GM19025 (cell line): Measurements from ENCODE around the gene PARP4.
"Not testable (repeated sequence)": the region's sequence is repeated elsewhere in the genome, so short reads cannot be mapped to it uniquely, and the experiment has no call there.

Experiments
- ATAC-seq: cut with Tn5 transposase; IDR thresholded peaks from one replicate; pipeline ENCODE4 v1.9.1; 2021; ENCODE audit warnings: mild to moderate bottlenecking, low read depth, moderate library complexity; ENCODE audit not compliant: unreplicated experiment

Gene PARP4

DNA sequence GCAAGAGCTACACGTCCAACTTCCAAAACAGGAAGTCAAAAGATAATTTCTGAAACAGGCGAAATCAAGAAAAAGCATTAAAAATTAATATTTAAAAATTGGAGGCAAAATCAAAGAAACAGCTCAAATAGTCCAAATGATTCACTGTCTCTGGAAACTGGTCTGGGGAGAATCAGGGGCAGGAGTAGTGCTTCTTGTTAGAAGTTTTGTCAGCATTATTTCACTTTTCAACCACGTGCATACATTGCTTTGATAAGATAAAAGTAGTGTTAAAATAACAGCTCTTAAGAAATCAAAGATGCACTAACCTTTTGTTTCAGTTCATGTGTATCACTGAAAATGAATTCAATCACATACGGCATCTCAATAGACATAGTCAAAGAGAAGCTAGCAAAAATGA, 53.8 kb downstream of the PARP4 start:
- ATAC-seq, result no peak

DNA sequence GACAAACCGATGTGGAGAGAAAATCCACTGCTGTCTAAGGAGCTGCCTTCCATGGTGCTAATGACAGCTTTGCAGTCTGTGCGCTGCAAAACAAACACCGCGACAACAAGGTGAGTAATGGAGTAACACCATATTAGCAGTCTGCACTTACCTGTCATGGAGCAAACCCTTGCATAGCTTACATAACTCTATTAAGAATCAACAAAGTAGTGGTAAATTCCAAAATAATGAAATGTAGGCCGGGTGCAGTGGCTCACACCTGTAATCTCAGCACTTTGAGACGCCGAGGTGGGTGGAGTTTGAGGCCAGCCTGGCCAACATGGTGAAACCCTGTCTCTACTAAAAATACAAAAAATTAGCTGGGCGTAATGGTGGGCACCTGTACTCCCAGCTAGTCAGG, 56.2 kb downstream of the PARP4 start:
- ATAC-seq, result no peak

- no peak for ATAC-seq
Observed at GRCh38 chr13:24454056-24454455, 58.5 kb downstream of the PARP4 start.

DNA sequence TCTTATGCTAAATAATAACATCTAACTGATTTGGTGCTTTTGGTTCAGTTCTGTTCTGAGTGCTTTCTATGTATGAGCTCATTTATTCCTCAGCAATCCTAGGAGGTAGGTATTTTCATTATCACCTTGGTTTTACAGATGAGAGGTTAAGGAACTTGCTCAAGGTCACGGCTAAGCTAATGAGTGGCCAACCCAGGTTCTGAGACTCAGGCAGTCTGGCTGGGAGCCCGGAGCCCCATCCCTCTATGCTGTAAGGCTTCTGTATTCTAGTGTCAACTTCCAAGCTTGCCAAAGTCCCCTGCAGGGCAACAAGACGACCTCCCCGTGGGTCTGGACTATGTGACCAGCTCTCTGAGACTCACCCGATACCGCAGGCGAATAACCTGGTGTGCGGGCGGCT, 60.5 kb downstream of the PARP4 start:
- ATAC-seq, result no peak

- ATAC-seq, result no peak
Observed at GRCh38 chr13:24450530-24450929, 62.0 kb downstream of the PARP4 start.

DNA sequence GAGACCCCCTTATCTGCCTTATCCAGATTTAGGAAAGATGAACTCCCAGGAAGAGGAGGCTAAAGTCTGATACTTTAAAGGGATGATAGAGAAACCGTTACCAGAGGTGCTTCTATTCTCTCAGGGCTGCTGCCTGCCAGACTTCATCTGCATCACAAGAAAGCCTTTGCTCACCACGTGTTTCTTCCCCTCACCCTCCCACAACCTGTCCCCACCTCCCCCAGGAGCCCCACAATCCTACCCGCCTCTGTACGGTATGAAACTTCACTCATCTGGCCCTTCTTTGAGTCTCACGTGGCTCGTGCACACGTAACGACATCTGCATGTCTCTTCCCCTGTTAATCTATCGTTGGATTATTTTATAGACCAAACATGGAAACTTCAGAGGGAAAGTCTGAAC, 67.7 kb downstream of the PARP4 start:
- not testable (repeated sequence) for ATAC-seq

DNA sequence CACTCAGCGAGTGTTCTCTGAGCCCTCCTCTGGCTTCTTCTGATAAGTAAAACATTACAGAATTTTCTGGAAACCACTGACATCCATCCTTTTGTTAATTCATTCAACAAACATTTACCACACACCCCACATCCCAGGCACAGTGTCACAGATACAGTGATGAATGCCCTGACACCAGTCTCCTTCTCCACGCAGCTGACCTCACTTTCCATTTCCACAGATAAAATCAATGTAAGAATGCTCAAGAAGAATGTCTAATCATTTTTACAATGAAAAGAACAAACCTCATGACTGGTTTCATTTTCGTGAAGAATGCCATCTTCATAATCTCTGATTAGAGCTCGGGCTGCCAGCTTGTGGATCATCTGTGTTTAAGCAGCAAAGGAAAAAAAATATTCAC, 69.2 kb downstream of the PARP4 start:
- no peak for ATAC-seq

DNA sequence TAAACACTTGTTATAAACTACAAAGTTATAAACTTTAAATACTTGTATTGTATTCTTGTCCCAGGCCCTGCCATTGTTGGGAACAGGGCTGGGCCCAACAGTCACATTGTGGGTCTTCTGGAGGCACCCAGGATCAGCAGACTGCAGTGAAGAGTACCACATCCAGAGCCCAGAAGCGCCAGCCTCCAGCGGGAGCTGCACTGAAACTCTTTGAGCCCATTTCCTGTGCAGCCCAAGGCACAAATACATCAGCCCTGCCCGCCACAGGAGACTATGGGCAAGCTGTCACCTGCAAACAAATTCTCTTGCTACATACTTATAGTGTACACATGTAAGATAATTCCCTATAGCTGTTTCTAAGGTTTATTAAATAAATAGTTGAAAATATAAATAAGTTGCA, 86.5 kb downstream of the PARP4 start:
- ATAC-seq, result not testable (repeated sequence)

DNA sequence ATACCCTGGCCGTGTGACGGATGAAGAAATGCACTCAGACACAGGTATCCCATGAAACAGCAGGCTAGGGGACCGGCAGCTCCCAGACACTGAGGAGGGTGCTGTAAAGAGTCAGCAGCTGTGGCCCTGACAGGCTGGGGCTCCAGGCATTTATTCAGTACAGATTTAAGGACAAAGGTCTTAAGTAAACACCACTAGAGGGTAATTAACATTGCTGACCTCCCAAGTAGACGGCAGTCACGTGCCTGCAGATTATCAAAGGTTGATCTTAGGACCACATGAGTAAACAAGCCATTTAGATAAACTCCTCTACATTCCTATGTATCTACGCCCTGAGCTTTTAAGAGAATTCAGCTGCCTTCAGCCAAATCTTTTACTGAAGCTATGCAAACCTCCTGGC, 92.9 kb downstream of the PARP4 start:
- not testable (repeated sequence) for ATAC-seq

GRCh38 chr13:24407844-24408243, 104.7 kb downstream of the PARP4 start:
- no peak for ATAC-seq

DNA sequence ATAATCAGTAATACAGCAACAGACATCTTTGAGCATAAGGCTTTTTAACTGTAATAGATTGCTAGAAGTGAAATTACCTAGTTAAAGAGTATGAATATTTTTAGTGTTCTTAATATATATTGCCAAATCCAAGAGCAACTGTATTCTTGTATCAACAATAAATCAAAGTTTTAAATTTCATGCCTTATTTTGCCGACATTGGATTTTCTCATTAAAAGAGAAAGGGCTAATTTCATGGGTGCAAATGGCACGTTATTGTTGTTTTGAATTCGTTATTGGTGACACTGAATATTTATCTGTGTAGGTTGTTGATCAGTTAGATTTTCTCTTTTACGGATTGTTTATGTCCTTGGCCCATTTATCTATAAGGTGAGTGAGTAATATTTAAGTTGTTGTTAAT, 106.1 kb downstream of the PARP4 start:
- ATAC-seq, result no peak

DNA sequence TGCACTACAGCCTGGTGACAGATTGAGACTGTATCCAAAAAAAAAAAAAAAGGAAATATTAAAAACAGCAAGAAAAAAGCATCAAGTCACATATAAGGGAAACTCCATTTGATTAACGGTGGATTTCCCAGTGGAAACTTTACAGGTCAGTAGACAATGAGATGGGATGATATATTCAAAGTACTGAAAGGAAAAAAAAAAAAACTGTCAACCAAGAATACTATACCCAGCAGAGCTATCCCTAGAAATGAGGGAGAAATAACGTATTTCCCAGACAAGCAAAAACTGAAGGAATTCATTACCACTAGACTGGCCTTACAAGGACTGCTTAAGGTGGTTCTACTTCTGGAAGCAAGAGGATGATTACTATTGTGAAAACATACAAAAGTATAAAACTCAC, 115.8 kb downstream of the PARP4 start:
- no peak for ATAC-seq

DNA sequence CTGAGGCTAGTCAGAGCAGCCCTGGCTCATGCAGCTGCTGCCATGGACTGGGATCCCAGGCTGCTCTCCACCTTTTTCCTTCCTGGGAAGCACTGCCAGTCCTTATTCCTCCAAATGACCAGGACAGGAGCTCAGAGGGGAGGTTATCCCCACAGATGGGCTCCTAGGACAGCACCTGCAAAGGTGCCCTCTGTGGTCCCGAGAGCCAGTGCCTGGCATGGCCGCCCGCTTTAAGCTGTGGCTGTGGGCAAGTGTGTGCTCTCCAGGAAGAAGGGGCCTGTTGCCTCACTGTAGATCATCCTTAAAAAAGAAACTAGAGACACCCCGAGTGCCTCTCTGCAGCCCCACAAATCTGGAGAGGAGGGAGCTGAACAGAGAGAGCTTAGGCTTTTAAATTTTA, 119.6 kb downstream of the PARP4 start:
- ATAC-seq, result no peak

DNA sequence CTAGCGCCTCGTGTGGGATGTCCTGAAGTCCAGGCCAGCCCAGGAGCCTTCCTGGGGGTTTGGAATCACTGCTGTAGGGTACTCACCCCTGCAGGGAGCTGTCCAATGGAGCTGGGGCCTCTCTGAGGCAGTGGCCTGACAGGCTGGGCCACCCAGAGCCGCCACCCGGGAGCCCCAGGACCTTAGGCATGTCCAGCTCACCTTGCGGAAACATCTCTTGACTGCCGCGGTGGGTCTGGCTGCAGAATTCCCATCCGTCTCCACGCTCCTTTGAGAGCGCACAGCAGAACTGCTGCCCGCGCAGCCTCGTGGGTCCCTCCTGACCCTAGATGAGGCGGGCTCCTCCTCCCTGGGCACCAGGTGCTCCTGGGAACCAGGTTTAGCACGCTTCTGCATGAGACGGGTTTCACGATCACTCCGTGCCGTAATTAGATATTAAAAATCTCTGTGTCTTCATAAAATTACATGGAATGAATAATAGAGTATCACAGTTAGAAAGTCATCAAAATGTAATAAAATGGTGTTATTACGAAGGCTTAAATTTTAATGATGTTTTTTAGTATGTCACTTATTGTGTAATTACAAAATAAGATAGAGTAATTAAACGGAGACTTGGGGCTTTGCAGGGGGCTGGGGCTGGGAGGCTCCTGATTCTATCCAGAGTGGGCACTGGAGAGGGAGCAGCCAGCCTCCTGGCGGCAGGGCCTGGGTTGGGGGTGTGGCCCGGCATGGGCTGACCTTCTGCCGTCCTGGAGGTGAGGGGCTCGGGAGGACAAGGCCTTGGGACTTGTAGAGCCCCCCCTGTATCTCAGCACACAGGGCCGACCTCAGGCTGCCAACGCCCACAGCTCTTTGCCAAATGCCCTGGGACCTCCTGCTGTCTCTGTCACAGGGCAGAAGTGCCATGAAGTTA, 120.6 kb downstream of the PARP4 start:
- ATAC-seq, result not testable (repeated sequence)

DNA sequence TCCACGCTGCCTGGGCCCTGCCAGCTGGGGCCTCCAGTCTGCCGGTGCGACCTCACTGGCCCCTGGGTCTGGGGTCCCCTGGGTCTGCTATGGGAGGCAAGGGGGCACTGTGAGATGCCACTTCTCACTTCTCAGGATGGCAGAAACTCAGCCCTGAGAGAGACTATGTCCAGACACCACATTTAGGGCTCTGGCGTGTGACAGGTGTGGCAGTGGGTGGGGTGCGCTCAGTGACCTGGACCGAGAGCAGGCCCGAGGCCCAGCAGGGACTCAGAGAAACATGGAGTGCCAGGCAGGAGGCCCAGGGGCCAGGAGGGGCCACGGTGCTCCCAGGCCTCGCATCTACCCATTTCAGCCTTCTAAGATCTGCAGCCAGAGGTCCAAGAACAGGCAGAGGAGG, 121.8 kb downstream of the PARP4 start:
- not testable (repeated sequence) for ATAC-seq

DNA sequence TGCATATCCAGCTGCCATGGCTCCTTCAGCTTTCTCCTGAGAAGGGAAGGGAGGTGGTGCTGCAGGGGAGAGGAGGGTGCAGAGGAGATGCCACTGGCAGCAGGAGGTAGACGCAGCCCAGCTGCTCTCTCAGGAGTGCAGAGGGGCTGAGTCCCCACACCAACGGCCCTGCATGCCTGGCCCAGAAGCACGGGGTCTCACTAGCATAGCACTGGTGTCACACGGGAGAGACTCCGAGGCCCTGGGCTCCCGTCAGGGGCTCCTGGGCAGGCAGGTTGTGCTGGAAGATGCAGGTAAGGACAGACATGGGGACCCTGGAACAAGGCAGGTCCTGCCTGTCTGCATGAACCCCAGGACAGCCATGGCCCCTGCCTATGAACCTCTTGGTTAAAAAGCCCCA, 123.1 kb downstream of the PARP4 start:
- no peak for ATAC-seq

DNA sequence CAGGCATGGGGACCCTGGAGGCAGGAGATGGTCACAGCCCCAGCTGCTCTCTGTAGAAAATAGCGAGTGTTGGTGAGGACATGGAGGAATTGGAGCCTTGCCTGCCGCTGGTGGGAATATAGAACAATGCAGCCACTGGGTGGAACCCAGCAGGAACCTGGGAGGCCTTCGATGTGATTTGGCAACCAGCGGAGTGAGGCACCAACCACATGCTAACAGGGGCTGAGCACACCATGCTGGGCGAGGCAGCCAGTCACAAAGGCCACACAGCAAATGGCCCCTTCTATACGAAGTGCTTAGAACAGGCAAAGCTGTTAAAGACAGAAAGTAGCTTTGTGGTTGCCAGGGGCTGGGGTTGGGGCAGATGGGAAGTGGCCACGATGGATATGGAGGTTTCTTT, 123.8 kb downstream of the PARP4 start:
- ATAC-seq, result not testable (repeated sequence)

GRCh38 chr13:24386816-24387708, 125.5 kb downstream of the PARP4 start:
- ATAC-seq, result no peak

GRCh38 chr13:24385902-24386301, 126.7 kb downstream of the PARP4 start:
- ATAC-seq, result no peak

GRCh38 chr13:24384946-24385345, 127.6 kb downstream of the PARP4 start:
- not testable (repeated sequence) for ATAC-seq

- not testable (repeated sequence) for ATAC-seq
Observed at GRCh38 chr13:24384091-24384490, 128.5 kb downstream of the PARP4 start.
